Measurements from ENCODE around the gene SMIM1. TPM values are rescaled to one million over a fixed set of nuclear protein-coding genes. Genes with fewer than 3 reads are reported as not detected.

SMIM1 gene
- total and polyA plus RNA-seq, 2 donors (not counting 3 experiments of a cell fraction or from before 2014, with no cell fraction given), result 1.4 to 2.9 TPM

DNA sequence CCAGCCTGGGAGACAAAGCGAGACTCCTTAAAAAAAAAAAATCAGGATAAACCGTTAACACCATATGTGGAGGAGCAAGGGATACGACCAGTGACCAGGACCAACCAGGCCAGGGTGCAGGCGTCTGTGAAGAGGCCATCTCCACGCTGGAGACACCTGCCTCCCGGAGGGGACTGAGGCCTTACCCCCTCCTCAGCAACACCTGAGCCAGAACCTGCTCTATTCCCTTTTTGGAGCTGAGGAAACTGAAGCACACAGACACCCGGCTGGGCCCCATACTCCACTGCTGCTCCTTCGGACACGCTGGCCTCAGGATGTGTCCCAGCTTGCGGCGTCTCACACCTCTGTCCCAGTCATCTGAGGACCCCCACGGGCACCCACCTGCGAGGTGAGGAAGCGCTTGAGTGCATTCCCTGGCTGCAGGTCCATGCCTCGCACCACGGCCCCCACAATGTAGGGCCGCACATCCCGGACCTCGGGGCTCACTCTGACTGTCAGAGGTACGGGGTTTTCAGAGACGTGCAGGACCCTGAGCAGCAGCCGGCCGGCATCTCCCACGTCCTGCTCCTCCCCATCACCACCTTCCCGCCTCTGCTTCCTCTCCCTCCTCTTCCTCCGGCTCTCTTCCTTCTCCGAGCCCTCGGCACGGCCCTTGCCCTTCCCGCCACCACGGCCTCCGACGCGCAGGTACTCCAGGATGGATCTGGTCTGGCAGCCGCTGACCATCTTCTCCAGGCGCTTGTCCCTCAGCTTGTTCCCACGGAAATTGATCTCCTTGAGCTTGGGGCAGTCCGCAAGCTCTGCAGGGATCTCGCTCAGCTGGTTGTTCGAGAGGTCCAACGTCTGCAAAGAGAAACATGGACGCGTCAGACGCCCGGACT lies 14.2 kb downstream of the SMIM1 start:
- Histone ChIP-seq H3K79me2 (ENCODE audit: control insufficient read depth, insufficient read depth, low read length) (peaks cover 14% of the 10 kb centered on the region), H3K27me3 (ENCODE audit: control insufficient read depth in 2 of 2, insufficient read depth in 2 of 2, low read length in 2 of 2) (no peaks in the 10 kb centered on the region), H3K4me3 (replicated peaks in 1 of 3; ENCODE audit: insufficient read depth in 1 of 3, low read depth in 1 of 3, low read length in 3 of 3) (no peak overlapping the region), H3K36me3 (ENCODE audit: control insufficient read depth in 2 of 2, extremely low read depth in 1 of 2, insufficient read depth in 2 of 2, low read length in 2 of 2) (peaks cover 0 to 33% of the 10 kb centered on the region in 2 experiments), H2AFZ (ENCODE audit: low read depth, low read length) (no peak overlapping the region), H3K4me1 (ENCODE audit: control insufficient read depth, extremely low read depth, insufficient read depth, low read length) (no peaks in the 10 kb centered on the region), H4K20me1 (replicated peaks; ENCODE audit: control insufficient read depth, extremely low read depth, insufficient read depth, low read length) (no peaks in the 10 kb centered on the region), H3K27ac (ENCODE audit: insufficient read depth, low read depth, low read length) (no peak overlapping the region), H3K9ac (replicated peaks; ENCODE audit: extremely low read depth, insufficient read depth, low read length) (no peak overlapping the region), H3K9me1 (replicated peaks; ENCODE audit: control insufficient read depth, extremely low read depth, insufficient read depth, low read length) (no peaks in the 10 kb centered on the region), H3K9me3 (replicated peaks; ENCODE audit: control insufficient read depth, insufficient read depth, low read length) (no peaks in the 10 kb centered on the region), H3K4me2 (ENCODE audit: insufficient read depth, low read length) (no peak overlapping the region)
- TF ChIP-seq JUN (IDR thresholded peaks at IDR 0.05; ENCODE audit: borderline replicate concordance, insufficient read depth, insufficient read length, low read depth) (no peak), POLR2AphosphoS5 (IDR thresholded peaks at IDR 0.05; ENCODE audit: insufficient read depth, low read depth, low read length) (no peak), GATA2 (IDR thresholded peaks at IDR 0.05; ENCODE audit: insufficient read depth, insufficient read length, low read depth, low read length) (no peak), MYC (IDR thresholded peaks at IDR 0.05; ENCODE audit: low read depth, low read length) (no peak), FOS (IDR thresholded peaks at IDR 0.05; ENCODE audit: borderline replicate concordance, insufficient read depth, low read length) (no peak), EZH2 (IDR thresholded peaks at IDR 0.05; ENCODE audit: borderline replicate concordance, low read depth, low read length, severe bottlenecking) (no peak)
- TF ChIP-seq, protein P1, sequence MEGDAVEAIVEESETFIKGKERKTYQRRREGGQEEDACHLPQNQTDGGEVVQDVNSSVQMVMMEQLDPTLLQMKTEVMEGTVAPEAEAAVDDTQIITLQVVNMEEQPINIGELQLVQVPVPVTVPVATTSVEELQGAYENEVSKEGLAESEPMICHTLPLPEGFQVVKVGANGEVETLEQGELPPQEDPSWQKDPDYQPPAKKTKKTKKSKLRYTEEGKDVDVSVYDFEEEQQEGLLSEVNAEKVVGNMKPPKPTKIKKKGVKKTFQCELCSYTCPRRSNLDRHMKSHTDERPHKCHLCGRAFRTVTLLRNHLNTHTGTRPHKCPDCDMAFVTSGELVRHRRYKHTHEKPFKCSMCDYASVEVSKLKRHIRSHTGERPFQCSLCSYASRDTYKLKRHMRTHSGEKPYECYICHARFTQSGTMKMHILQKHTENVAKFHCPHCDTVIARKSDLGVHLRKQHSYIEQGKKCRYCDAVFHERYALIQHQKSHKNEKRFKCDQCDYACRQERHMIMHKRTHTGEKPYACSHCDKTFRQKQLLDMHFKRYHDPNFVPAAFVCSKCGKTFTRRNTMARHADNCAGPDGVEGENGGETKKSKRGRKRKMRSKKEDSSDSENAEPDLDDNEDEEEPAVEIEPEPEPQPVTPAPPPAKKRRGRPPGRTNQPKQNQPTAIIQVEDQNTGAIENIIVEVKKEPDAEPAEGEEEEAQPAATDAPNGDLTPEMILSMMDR (IDR thresholded peaks at IDR 0.05; ENCODE audit: extremely low read depth in 1 of 2, insufficient read depth in 1 of 2, low read depth in 1 of 2, low read length in 2 of 2), result no peak
- BruUV-seq (replicated peaks), result no TSS peak
- ChIA-PET POLR2A (interaction anchor here (0.6 kb wide), 1 partner anchor 17 kb away, joined by 3 read pairs; no protein-coding TSS in a partner anchor), CTCF (interaction anchor here (0.9 to 1.1 kb wide), 2 partner anchors 10 to 13 kb away, joined by 3 to 4 read pairs; partner anchors contain the start of gene LRRC47)
- no peak for FAIRE-seq
- DNase-seq (ENCODE audit: low read depth, low spot score), result no peak
- intact Hi-C loops (cut with micrococcal nuclease), result no loop called here
- dilution Hi-C loops (cut with MboI; ENCODE audit: extremely low pct_ligation_motif_present, low sequenced_read_pairs), result no loop called here

Measured in endothelial cell of umbilical vein (primary cell).